Endothelial cell of umbilical vein (primary cell): ENCODE results near the gene B3GNT9. TPM values are rescaled to one million over a fixed set of nuclear protein-coding genes. Genes with fewer than 3 reads are reported as not detected.

ENCODE experiments used
- BruUV-seq: library from RNA; stranded (reverse); fragments of 400-500 nt; replicated peaks from 2 replicates; lab custom pipeline; 2021; lab: Mats Ljungman, UMichigan
- CTCF ChIA-PET: fragments of 300-600, 350-600 bp; sonication (Branson Sonifier 250); formaldehyde crosslinking; loops from one replicate; lab custom pipeline; 2021; ENCODE audit warnings: antibody characterized with exemption, inconsistent platforms; lab: Charles Lee
- POLR2A ChIA-PET: fragments of 300-600, 350-600 bp; sonication (Branson Sonifier 250); formaldehyde crosslinking; loops from one replicate; lab custom pipeline; 2021; ENCODE audit warnings: antibody characterized with exemption, inconsistent platforms; lab: Charles Lee
- DNase-seq: peaks from one replicate; pipeline ENCODE4 v3.0.0-alpha.2; 2011; ENCODE audit warnings: low read depth, low spot score
- FAIRE-seq: peaks from 2 replicates; lab custom pipeline; 2011; peaks lifted over from hg19 to GRCh38; lab: Jason Lieb, UNC
- H2AFZ ChIP-seq: 2 replicates; pipeline ENCODE4 v1.6.0; 2012; ENCODE audit warnings: low read depth, low read length, control low read depth, inconsistent platforms
- H3K27ac ChIP-seq: 2 replicates; pipeline ENCODE4 v1.5.1; 2011; ENCODE audit warnings: low read depth, mild to moderate bottlenecking, control low read depth, low read length, moderate library complexity; ENCODE audit not compliant: insufficient read depth
- H3K27me3 ChIP-seq, 2 experiments: 2 replicates each; pipeline versions ENCODE4 v1.6.0 to v1.6.1; 2011; ENCODE audit warnings: low read length in 2 of 2, mixed read lengths in 1 of 2; ENCODE audit not compliant: control insufficient read depth in 2 of 2, insufficient read depth in 2 of 2
- H3K36me3 ChIP-seq, 2 experiments: 2 replicates in 1 of 2; 3 replicates in 1 of 2; pipeline ENCODE4 v1.5.1; 2011; ENCODE audit warnings: low read length in 2 of 2, mild to moderate bottlenecking in 1 of 2, moderate library complexity in 1 of 2; ENCODE audit not compliant: control insufficient read depth in 2 of 2, insufficient read depth in 2 of 2; ENCODE audit errors: extremely low read depth in 1 of 2
- H3K4me1 ChIP-seq: 3 replicates; pipeline ENCODE4 v1.5.1; 2011; ENCODE audit warnings: mild to moderate bottlenecking, low read length; ENCODE audit not compliant: control insufficient read depth, insufficient read depth; ENCODE audit errors: extremely low read depth
- H3K4me2 ChIP-seq: 2 replicates; pipeline ENCODE4 v1.6.1; 2011; ENCODE audit warnings: low read length, control low read depth, mixed read lengths; ENCODE audit not compliant: insufficient read depth
- H3K4me3 ChIP-seq, 3 experiments: fragments of 200-600 bp in 1 of 3; sonication (generic), shearing (Covaris generic) in 1 of 3; replicated peaks in 1 of 3; 2 replicates each; pipeline ENCODE4 v1.5.1; 2011 to 2016; ENCODE audit warnings: control low read depth in 3 of 3, low read length in 3 of 3, mild to moderate bottlenecking in 2 of 3, inconsistent platforms in 1 of 3, low read depth in 1 of 3, moderate library complexity in 1 of 3; ENCODE audit not compliant: insufficient read depth in 1 of 3
- H3K79me2 ChIP-seq: 2 replicates; pipeline ENCODE4 v1.6.0; 2012; ENCODE audit warnings: low read length, inconsistent platforms; ENCODE audit not compliant: control insufficient read depth, insufficient read depth
- H3K9ac ChIP-seq: replicated peaks from 2 replicates; pipeline ENCODE3; 2011; ENCODE audit warnings: low read length, control low read depth; ENCODE audit not compliant: insufficient read depth; ENCODE audit errors: extremely low read depth
- H3K9me1 ChIP-seq: replicated peaks from 3 replicates; pipeline ENCODE4 v1.6.0; 2011; ENCODE audit warnings: mild to moderate bottlenecking, low read length; ENCODE audit not compliant: control insufficient read depth, insufficient read depth; ENCODE audit errors: extremely low read depth
- H3K9me3 ChIP-seq: replicated peaks from 2 replicates; pipeline ENCODE4 v1.5.1; 2012; ENCODE audit warnings: low read length, inconsistent platforms; ENCODE audit not compliant: control insufficient read depth, insufficient read depth
- H4K20me1 ChIP-seq: replicated peaks from 2 replicates; pipeline ENCODE3; 2011; ENCODE audit warnings: mild to moderate bottlenecking, low read length; ENCODE audit not compliant: control insufficient read depth, insufficient read depth; ENCODE audit errors: extremely low read depth
- CTCF ChIP-seq, 2 donors: IDR thresholded peaks; 1 replicate in 1 of 2; 2 replicates in 1 of 2; pipeline ENCODE4 v1.5.1; 2011; ENCODE audit warnings: low read length in 2 of 2, mild to moderate bottlenecking in 2 of 2, moderate library complexity in 2 of 2, control low read depth in 1 of 2, inconsistent platforms in 1 of 2, low read depth in 1 of 2; ENCODE audit not compliant: insufficient read depth in 1 of 2; ENCODE audit errors: extremely low read depth in 1 of 2
- EZH2 ChIP-seq: IDR thresholded peaks from 2 replicates; pipeline ENCODE4 v1.6.1; 2012; ENCODE audit warnings: borderline replicate concordance, low read depth, mild to moderate bottlenecking, moderate library complexity, low read length, inconsistent platforms; ENCODE audit not compliant: severe bottlenecking
- FOS ChIP-seq: IDR thresholded peaks from 2 replicates; pipeline ENCODE4 v1.6.1; 2011; ENCODE audit warnings: mild to moderate bottlenecking, low read length, moderate library complexity, borderline replicate concordance; ENCODE audit not compliant: insufficient read depth
- GATA2 ChIP-seq: IDR thresholded peaks from 2 replicates; pipeline ENCODE4 v1.7.0; 2011; ENCODE audit warnings: low read depth, mild to moderate bottlenecking, moderate library complexity, mixed read lengths, low read length; ENCODE audit not compliant: insufficient read length, insufficient read depth
- JUN ChIP-seq: IDR thresholded peaks from 2 replicates; pipeline ENCODE4 v1.6.1; 2011; ENCODE audit warnings: borderline replicate concordance, low read depth; ENCODE audit not compliant: insufficient read length, insufficient read depth
- MYC ChIP-seq: IDR thresholded peaks from one replicate; pipeline ENCODE4 v1.6.1; 2011; ENCODE audit warnings: mild to moderate bottlenecking, low read depth, low read length
- POLR2A ChIP-seq: IDR thresholded peaks from 2 replicates; pipeline ENCODE4 v1.6.1; 2012; ENCODE audit warnings: low read depth, mild to moderate bottlenecking, control low read depth, low read length
- POLR2AphosphoS5 ChIP-seq: IDR thresholded peaks from 2 replicates; pipeline ENCODE4 v1.6.1; 2012; ENCODE audit warnings: low read depth, mild to moderate bottlenecking, control low read depth, low read length, moderate library complexity; ENCODE audit not compliant: insufficient read depth
- dilution Hi-C: fragments of 300-500 bp; cut with MboI; formaldehyde crosslinking; loops from one replicate; pipeline ENCODE4 v1.15.0; 2019; ENCODE audit warnings: low sequenced_read_pairs; ENCODE audit not compliant: extremely low pct_ligation_motif_present
- intact Hi-C: fragments of 100-400 bp; cut with micrococcal nuclease; formaldehyde crosslinking; loops from one replicate; pipeline ENCODE4 v1.10.0; 2022
- polyA plus RNA-seq, 4 experiments: library from polyadenylated mRNA; depleted of rRNA in 3 of 4; stranded (reverse) in 3 of 4; unstranded in 1 of 4; fragments of >200 nt; gene quantifications; 2 replicates each; pipeline versions ENCODE4 v1.2.1 to v1.2.3, GENCODE V29; 2011 to 2012; ENCODE audit warnings: missing spikeins in 1 of 4
- total RNA-seq: library from RNA; stranded (reverse); gene quantifications from 2 replicates; pipeline ENCODE4 v1.2.3, GENCODE V29; 2021
- TF ChIP-seq, protein P1 (sequence below): IDR thresholded peaks from 2 replicates; pipeline ENCODE4 v1.6.1; 2011; ENCODE audit not compliant: insufficient read depth, insufficient read length

Gene B3GNT9
- total and polyA plus RNA-seq, 2 donors (not counting 3 experiments of a cell fraction or from before 2014, with no cell fraction given) = 4.0 to 6.4 TPM

DNA sequence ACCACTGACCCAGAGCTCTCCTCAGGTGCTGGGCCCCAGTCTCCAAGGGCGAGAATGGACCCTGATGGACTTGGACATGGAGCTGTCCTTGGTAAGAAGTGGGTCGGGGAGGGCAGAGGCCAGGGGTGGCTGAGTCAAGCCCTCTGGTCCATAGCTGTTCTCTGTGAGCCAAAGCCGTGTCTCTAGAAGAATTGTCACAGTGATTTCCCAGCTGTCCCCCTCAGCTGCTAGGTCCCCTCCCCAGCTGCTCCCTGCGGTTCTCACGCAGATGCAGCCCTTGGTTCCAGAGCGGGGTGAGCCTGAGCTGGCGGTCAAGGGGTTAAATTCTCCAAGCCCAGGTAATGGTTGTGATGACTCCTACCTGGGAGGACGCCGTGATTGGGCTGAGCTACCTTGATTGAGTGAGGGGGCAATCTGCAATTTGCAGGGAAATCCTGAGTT lies 18.2 kb upstream of the B3GNT9 start:
- Histone ChIP-seq H3K79me2 (no peaks in the 10 kb centered on the region), H3K9me1 (no peaks in the 10 kb centered on the region), H3K4me2 (no peak overlapping the region), H3K9me3 (no peaks in the 10 kb centered on the region), H3K4me1 (peaks cover 23% of the 10 kb centered on the region), H3K36me3 (no peaks in the 10 kb centered on the region), H3K9ac (no peak overlapping the region), H3K4me3 (no peak overlapping the region), H3K27me3 (peaks cover 24 to 30% of the 10 kb centered on the region in 2 experiments), H2AFZ (no peak overlapping the region), H4K20me1 (no peaks in the 10 kb centered on the region), H3K27ac (no peak overlapping the region)
- DNase-seq = no peak
- ChIA-PET POLR2A (no interaction called here), CTCF (interaction anchor here (0.6 to 4.2 kb wide), 11 partner anchors 9 to 215 kb away, joined by 3 to 29 read pairs (median 8); partner anchors contain the start of genes EXOC3L1, FBXL8, MATCAP1 and TRADD)
- FAIRE-seq = no peak
- no peak for TF ChIP-seq CTCF (IDR thresholded peaks at IDR 0.05; ENCODE audit: extremely low read depth in 1 of 2, insufficient read depth in 1 of 2, low read depth in 1 of 2, low read length in 2 of 2)
- TF ChIP-seq, protein P1, sequence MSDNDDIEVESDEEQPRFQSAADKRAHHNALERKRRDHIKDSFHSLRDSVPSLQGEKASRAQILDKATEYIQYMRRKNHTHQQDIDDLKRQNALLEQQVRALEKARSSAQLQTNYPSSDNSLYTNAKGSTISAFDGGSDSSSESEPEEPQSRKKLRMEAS = no peak
- no peak for TF ChIP-seq GATA2
- TF ChIP-seq POLR2A = no peak
- TF ChIP-seq POLR2AphosphoS5 = no peak
- no peak for TF ChIP-seq FOS
- TF ChIP-seq JUN = no peak
- TF ChIP-seq MYC = no peak
- no peak for TF ChIP-seq EZH2
- dilution Hi-C loops (no loop called here), intact Hi-C loops (no loop called here)
- BruUV-seq = no TSS peak
